Measurements from ENCODE around the gene TRPV3.
"Not testable (repeated sequence)": the region's sequence is repeated elsewhere in the genome, so short reads cannot be mapped to it uniquely, and the experiment has no call there.

GRCh38 chr17:3519472-3519871, 38.1 kb downstream of the TRPV3 start:
- TF ChIP-seq, protein P1, sequence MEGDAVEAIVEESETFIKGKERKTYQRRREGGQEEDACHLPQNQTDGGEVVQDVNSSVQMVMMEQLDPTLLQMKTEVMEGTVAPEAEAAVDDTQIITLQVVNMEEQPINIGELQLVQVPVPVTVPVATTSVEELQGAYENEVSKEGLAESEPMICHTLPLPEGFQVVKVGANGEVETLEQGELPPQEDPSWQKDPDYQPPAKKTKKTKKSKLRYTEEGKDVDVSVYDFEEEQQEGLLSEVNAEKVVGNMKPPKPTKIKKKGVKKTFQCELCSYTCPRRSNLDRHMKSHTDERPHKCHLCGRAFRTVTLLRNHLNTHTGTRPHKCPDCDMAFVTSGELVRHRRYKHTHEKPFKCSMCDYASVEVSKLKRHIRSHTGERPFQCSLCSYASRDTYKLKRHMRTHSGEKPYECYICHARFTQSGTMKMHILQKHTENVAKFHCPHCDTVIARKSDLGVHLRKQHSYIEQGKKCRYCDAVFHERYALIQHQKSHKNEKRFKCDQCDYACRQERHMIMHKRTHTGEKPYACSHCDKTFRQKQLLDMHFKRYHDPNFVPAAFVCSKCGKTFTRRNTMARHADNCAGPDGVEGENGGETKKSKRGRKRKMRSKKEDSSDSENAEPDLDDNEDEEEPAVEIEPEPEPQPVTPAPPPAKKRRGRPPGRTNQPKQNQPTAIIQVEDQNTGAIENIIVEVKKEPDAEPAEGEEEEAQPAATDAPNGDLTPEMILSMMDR (IDR thresholded peaks at IDR 0.05), result not testable (repeated sequence)
- not testable (repeated sequence) for TF ChIP-seq POLR2A (IDR thresholded peaks at IDR 0.05)
